Measurements from ENCODE around the gene SHROOM2. TPM values are rescaled to one million over a fixed set of nuclear protein-coding genes. Genes with fewer than 3 reads are reported as not detected.

Gene SHROOM2
- total RNA-seq, 1 experiment from 2014 or later, result 0.15 TPM

GRCh38 chrX:9907645-9908387 is 121.6 kb downstream of the SHROOM2 start:
- Histone ChIP-seq H3K9ac (ENCODE audit: low read length) (no peak overlapping the region), H3K9me3 (ENCODE audit: low read length) (no peaks in the 10 kb centered on the region), H3K27me3 (ENCODE audit: low read length) (no peaks in the 10 kb centered on the region), H4K20me1 (ENCODE audit: insufficient read depth, low read depth, low read length) (no peaks in the 10 kb centered on the region), H2AFZ (ENCODE audit: low read length) (no peak overlapping the region), H3K4me3 (ENCODE audit: low read length) (no peak overlapping the region), H3K4me1 (ENCODE audit: low read length) (no peaks in the 10 kb centered on the region), H3K36me3 (ENCODE audit: insufficient read depth, low read length) (no peaks in the 10 kb centered on the region), H3K27ac (ENCODE audit: low read length) (no peak overlapping the region), H3K79me2 (ENCODE audit: low read length) (no peaks in the 10 kb centered on the region), H3K4me2 (ENCODE audit: low read depth, low read length, poor library complexity, severe bottlenecking) (no peak overlapping the region), H3K9me2 (replicated peaks; ENCODE audit: insufficient read depth, low read length) (no peaks in the 10 kb centered on the region)
- DNase-seq, result no peak

- H2AFZ ChIP-seq (ENCODE audit: low read length), result no peak overlapping the region
- H3K27me3 ChIP-seq (ENCODE audit: low read length), result no peaks in the 10 kb centered on the region
- H3K9me3 ChIP-seq (ENCODE audit: low read length), result no peaks in the 10 kb centered on the region
- no peaks in the 10 kb centered on the region for H3K4me1 ChIP-seq (ENCODE audit: low read length)
- H4K20me1 ChIP-seq (ENCODE audit: insufficient read depth, low read depth, low read length), result no peaks in the 10 kb centered on the region
- no peak overlapping the region for H3K27ac ChIP-seq (ENCODE audit: low read length)
- no peak for DNase-seq
- H3K4me3 ChIP-seq (ENCODE audit: low read length), result no peak overlapping the region
- no peak overlapping the region for H3K9ac ChIP-seq (ENCODE audit: low read length)
- H3K9me2 ChIP-seq (replicated peaks; ENCODE audit: insufficient read depth, low read length), result no peaks in the 10 kb centered on the region
- H3K79me2 ChIP-seq (ENCODE audit: low read length), result no peaks in the 10 kb centered on the region
- H3K36me3 ChIP-seq (ENCODE audit: insufficient read depth, low read length), result no peaks in the 10 kb centered on the region
- H3K4me2 ChIP-seq (ENCODE audit: low read depth, low read length, poor library complexity, severe bottlenecking), result no peak overlapping the region
Observed at GRCh38 chrX:9909254-9909653, 123.0 kb downstream of the SHROOM2 start.

GRCh38 chrX:9911487-9911886 is 125.3 kb downstream of the SHROOM2 start:
- no peaks in the 10 kb centered on the region for H3K9me2 ChIP-seq (replicated peaks; ENCODE audit: insufficient read depth, low read length)
- no peaks in the 10 kb centered on the region for H4K20me1 ChIP-seq (ENCODE audit: insufficient read depth, low read depth, low read length)
- no peaks in the 10 kb centered on the region for H3K79me2 ChIP-seq (ENCODE audit: low read length)
- no peaks in the 10 kb centered on the region for H3K27me3 ChIP-seq (ENCODE audit: low read length)
- no peaks in the 10 kb centered on the region for H3K9me3 ChIP-seq (ENCODE audit: low read length)
- no peak overlapping the region for H3K9ac ChIP-seq (ENCODE audit: low read length)
- no peak overlapping the region for H3K4me3 ChIP-seq (ENCODE audit: low read length)
- no peak for DNase-seq
- no peaks in the 10 kb centered on the region for H3K4me1 ChIP-seq (ENCODE audit: low read length)
- no peak overlapping the region for H3K4me2 ChIP-seq (ENCODE audit: low read depth, low read length, poor library complexity, severe bottlenecking)
- H2AFZ ChIP-seq (ENCODE audit: low read length), result no peak overlapping the region
- H3K36me3 ChIP-seq (ENCODE audit: insufficient read depth, low read length), result no peaks in the 10 kb centered on the region
- no peak overlapping the region for H3K27ac ChIP-seq (ENCODE audit: low read length)

GRCh38 chrX:9912351-9913145 is 126.3 kb downstream of the SHROOM2 start:
- Histone ChIP-seq H3K4me1 (ENCODE audit: low read length) (no peaks in the 10 kb centered on the region), H3K27ac (ENCODE audit: low read length) (no peak overlapping the region), H3K27me3 (ENCODE audit: low read length) (no peaks in the 10 kb centered on the region), H3K4me2 (ENCODE audit: low read depth, low read length, poor library complexity, severe bottlenecking) (no peak overlapping the region), H3K4me3 (ENCODE audit: low read length) (no peak overlapping the region), H3K9me2 (replicated peaks; ENCODE audit: insufficient read depth, low read length) (no peaks in the 10 kb centered on the region), H4K20me1 (ENCODE audit: insufficient read depth, low read depth, low read length) (no peaks in the 10 kb centered on the region), H3K36me3 (ENCODE audit: insufficient read depth, low read length) (no peaks in the 10 kb centered on the region), H3K9ac (ENCODE audit: low read length) (no peak overlapping the region), H3K9me3 (ENCODE audit: low read length) (no peaks in the 10 kb centered on the region), H2AFZ (ENCODE audit: low read length) (no peak overlapping the region), H3K79me2 (ENCODE audit: low read length) (no peaks in the 10 kb centered on the region)
- DNase-seq, result no peak

GRCh38 chrX:9913146-9913433 is 126.9 kb downstream of the SHROOM2 start:
- H3K4me1 ChIP-seq (ENCODE audit: low read length), result no peaks in the 10 kb centered on the region
- no peak overlapping the region for H3K9ac ChIP-seq (ENCODE audit: low read length)
- DNase-seq, result no peak
- H2AFZ ChIP-seq (ENCODE audit: low read length), result no peak overlapping the region
- no peak overlapping the region for H3K27ac ChIP-seq (ENCODE audit: low read length)
- no peaks in the 10 kb centered on the region for H3K9me3 ChIP-seq (ENCODE audit: low read length)
- no peaks in the 10 kb centered on the region for H3K79me2 ChIP-seq (ENCODE audit: low read length)
- H3K27me3 ChIP-seq (ENCODE audit: low read length), result no peaks in the 10 kb centered on the region
- no peaks in the 10 kb centered on the region for H4K20me1 ChIP-seq (ENCODE audit: insufficient read depth, low read depth, low read length)
- no peak overlapping the region for H3K4me3 ChIP-seq (ENCODE audit: low read length)
- H3K36me3 ChIP-seq (ENCODE audit: insufficient read depth, low read length), result no peaks in the 10 kb centered on the region
- H3K9me2 ChIP-seq (replicated peaks; ENCODE audit: insufficient read depth, low read length), result no peaks in the 10 kb centered on the region
- H3K4me2 ChIP-seq (ENCODE audit: low read depth, low read length, poor library complexity, severe bottlenecking), result no peak overlapping the region

- H3K4me3 ChIP-seq (ENCODE audit: low read length), result no peak overlapping the region
- H3K9ac ChIP-seq (ENCODE audit: low read length), result no peak overlapping the region
- H3K79me2 ChIP-seq (ENCODE audit: low read length), result no peaks in the 10 kb centered on the region
- no peak overlapping the region for H3K4me2 ChIP-seq (ENCODE audit: low read depth, low read length, poor library complexity, severe bottlenecking)
- no peaks in the 10 kb centered on the region for H3K9me2 ChIP-seq (replicated peaks; ENCODE audit: insufficient read depth, low read length)
- no peaks in the 10 kb centered on the region for H3K4me1 ChIP-seq (ENCODE audit: low read length)
- DNase-seq, result no peak
- H4K20me1 ChIP-seq (ENCODE audit: insufficient read depth, low read depth, low read length), result no peaks in the 10 kb centered on the region
- H3K27me3 ChIP-seq (ENCODE audit: low read length), result no peaks in the 10 kb centered on the region
- no peaks in the 10 kb centered on the region for H3K9me3 ChIP-seq (ENCODE audit: low read length)
- no peak overlapping the region for H3K27ac ChIP-seq (ENCODE audit: low read length)
- no peak overlapping the region for H2AFZ ChIP-seq (ENCODE audit: low read length)
- H3K36me3 ChIP-seq (ENCODE audit: insufficient read depth, low read length), result no peaks in the 10 kb centered on the region
Observed at GRCh38 chrX:9917861-9918260, 131.6 kb downstream of the SHROOM2 start.

- H3K4me2 ChIP-seq (ENCODE audit: low read depth, low read length, poor library complexity, severe bottlenecking), result no peak overlapping the region
- no peak overlapping the region for H3K4me3 ChIP-seq (ENCODE audit: low read length)
- H3K9me2 ChIP-seq (replicated peaks; ENCODE audit: insufficient read depth, low read length), result no peaks in the 10 kb centered on the region
- no peaks in the 10 kb centered on the region for H3K4me1 ChIP-seq (ENCODE audit: low read length)
- H2AFZ ChIP-seq (ENCODE audit: low read length), result no peak overlapping the region
- no peaks in the 10 kb centered on the region for H3K79me2 ChIP-seq (ENCODE audit: low read length)
- no peaks in the 10 kb centered on the region for H3K36me3 ChIP-seq (ENCODE audit: insufficient read depth, low read length)
- H3K27me3 ChIP-seq (ENCODE audit: low read length), result no peaks in the 10 kb centered on the region
- H3K9ac ChIP-seq (ENCODE audit: low read length), result no peak overlapping the region
- H3K9me3 ChIP-seq (ENCODE audit: low read length), result no peaks in the 10 kb centered on the region
- no peak overlapping the region for H3K27ac ChIP-seq (ENCODE audit: low read length)
- no peaks in the 10 kb centered on the region for H4K20me1 ChIP-seq (ENCODE audit: insufficient read depth, low read depth, low read length)
- no peak for DNase-seq
Observed at GRCh38 chrX:9919632-9920172, 133.5 kb downstream of the SHROOM2 start.

- H3K4me2 ChIP-seq (ENCODE audit: low read depth, low read length, poor library complexity, severe bottlenecking), result no peak overlapping the region
- no peaks in the 10 kb centered on the region for H3K9me3 ChIP-seq (ENCODE audit: low read length)
- no peak overlapping the region for H3K27ac ChIP-seq (ENCODE audit: low read length)
- no peaks in the 10 kb centered on the region for H4K20me1 ChIP-seq (ENCODE audit: insufficient read depth, low read depth, low read length)
- H3K4me3 ChIP-seq (ENCODE audit: low read length), result no peak overlapping the region
- no peaks in the 10 kb centered on the region for H3K4me1 ChIP-seq (ENCODE audit: low read length)
- no peak overlapping the region for H3K9ac ChIP-seq (ENCODE audit: low read length)
- no peaks in the 10 kb centered on the region for H3K9me2 ChIP-seq (replicated peaks; ENCODE audit: insufficient read depth, low read length)
- no peaks in the 10 kb centered on the region for H3K27me3 ChIP-seq (ENCODE audit: low read length)
- no peaks in the 10 kb centered on the region for H3K36me3 ChIP-seq (ENCODE audit: insufficient read depth, low read length)
- DNase-seq, result no peak
- H3K79me2 ChIP-seq (ENCODE audit: low read length), result no peaks in the 10 kb centered on the region
- H2AFZ ChIP-seq (ENCODE audit: low read length), result no peak overlapping the region
Observed at GRCh38 chrX:9921407-9921806, 135.2 kb downstream of the SHROOM2 start.

Measured in Karpas-422 (cell line).